Superior temporal gyrus (tissue), 1 donor: ENCODE data around the gene MLX.
A peak's percentile ranks its signal among the peaks of the same experiment; 100 is the strongest.
"Not testable (repeated sequence)": the region's sequence is repeated elsewhere in the genome, so short reads cannot be mapped to it uniquely, and the experiment has no call there.

Source experiments
- DNase-seq: peaks from one replicate; pipeline ENCODE4 v3.0.0-alpha.2; 2016; ENCODE audit errors: extremely low spot score

MLX gene

GRCh38 chr17:42555122-42555622, 11.7 kb upstream of the MLX start:
- no peak for DNase-seq

DNA sequence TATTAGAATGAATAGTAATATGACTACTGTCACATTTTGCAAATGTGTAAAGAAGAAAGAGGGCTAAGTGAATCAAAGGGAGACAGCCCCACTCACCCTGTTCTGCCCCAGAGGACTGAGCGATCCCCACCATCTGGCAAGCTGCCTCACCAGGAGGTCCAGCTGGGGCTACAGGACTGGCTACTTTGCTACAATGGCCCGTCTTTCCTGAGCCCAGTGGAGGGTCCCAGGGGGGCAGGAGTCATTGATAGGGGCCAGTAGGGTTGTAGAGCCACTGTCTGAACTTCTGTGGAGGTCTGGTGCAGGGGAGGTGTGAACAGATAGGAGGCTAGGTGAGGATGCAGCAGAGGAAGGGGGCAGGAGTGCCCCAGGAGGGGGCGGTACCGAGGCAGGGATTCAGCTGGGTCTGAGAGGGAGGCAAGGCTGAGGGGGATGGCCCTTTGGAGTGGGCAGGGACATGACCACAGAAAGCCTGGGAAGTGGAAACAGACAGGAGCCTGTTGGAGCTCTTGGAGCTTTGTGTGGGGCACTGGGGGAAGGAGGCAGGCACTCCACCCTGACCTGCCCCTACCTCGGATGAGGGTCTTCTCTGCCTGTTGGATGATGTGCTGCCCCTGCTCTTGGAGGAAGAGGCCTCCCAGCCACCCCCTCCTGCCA, 10.8 kb upstream of the MLX start:
- not testable (repeated sequence) for DNase-seq

DNA sequence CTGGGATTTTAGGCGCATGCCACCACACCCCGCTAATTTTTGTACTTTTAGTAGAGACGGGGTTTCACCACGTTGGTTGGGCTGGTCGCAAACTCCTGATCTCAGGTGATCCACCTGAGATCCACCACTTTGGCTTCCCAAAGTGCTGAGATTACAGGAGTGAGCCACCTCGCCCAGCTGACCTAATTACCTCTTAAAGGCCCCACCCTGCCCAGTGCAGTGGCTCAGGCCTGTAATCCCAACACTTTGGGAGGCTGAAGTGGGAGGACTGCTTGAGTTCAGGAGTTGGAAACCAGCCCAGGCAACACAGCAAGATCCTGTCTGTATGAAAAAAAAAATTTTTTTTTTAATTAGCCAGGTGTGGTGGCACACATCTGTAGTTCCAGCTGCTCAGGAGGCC, 7.8 kb upstream of the MLX start:
- DNase-seq = no peak

DNA sequence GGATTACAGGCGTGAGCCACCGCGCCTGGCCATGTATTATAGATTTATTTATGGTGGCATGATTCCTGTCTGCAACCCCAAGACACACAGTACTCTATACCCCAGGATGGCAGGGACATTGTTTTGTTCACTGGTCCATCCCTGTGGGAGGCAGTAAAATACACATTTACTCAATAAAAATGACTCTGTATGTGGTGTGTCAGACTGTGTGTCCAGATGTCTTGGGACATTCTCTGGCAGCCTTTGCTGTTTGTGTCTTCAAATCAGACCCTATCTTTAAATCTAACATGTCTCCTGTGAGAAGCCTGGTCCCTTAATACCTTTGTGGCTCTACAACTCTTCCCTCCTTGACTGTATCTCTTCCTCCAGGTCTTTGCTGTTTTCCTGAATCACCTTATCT, 6.7 kb upstream of the MLX start:
- no peak for DNase-seq

GRCh38 chr17:42561897-42562387, 5.0 kb upstream of the MLX start, which contains the start of gene COASY:
Gene COASY (plus strand): TSS chr17:42562148. CDS start chr17:42562623, 475 bp downstream.
- peak; percentile 99 for DNase-seq

DNA sequence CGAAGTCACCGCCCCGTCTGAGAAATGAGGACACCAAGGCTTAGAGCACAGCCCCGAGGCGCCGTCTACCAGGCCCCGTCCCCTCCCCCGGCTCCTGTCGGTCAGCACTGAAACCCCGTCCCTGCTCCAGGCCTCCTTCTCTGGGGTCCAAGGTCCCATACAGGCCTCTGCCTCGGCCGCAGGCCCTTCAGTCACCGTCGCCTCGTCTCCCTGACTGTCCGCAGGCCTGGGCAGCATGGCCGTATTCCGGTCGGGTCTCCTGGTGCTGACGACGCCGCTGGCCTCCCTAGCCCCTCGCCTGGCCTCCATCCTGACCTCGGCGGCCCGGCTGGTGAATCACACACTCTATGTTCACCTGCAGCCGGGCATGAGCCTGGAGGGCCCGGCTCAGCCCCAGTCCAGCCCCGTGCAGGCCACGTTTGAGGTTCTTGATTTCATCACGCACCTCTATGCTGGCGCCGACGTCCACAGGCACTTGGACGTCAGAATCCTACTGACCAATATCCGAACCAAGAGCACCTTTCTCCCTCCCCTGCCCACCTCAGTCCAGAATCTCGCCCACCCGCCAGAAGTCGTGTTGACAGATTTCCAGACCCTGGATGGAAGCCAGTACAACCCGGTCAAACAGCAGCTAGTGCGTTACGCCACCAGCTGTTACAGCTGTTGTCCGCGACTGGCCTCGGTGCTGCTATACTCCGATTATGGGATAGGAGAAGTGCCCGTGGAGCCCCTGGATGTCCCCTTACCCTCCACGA, 4.3 kb upstream of the MLX start:
- DNase-seq = no peak

DNA sequence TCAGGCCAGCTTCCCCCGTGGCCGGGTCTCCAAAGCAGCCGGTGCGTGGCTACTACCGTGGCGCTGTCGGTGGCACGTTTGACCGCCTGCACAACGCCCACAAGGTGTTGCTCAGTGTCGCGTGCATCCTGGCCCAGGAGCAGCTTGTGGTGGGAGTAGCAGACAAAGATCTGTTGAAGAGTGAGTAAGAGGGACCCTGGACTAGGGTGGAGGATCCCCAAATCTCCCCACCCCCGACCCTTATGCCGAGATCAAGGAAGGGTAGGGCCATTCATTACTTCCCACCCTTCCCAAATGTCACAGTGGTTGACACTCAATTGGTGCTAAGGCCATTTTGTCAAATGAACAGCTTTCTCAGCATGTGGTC, 3.8 kb upstream of the MLX start:
- no peak for DNase-seq

- no peak for DNase-seq
These were observed 3.4 kb upstream of the MLX start for GRCh38 chr17:42563543-42563942.

DNA sequence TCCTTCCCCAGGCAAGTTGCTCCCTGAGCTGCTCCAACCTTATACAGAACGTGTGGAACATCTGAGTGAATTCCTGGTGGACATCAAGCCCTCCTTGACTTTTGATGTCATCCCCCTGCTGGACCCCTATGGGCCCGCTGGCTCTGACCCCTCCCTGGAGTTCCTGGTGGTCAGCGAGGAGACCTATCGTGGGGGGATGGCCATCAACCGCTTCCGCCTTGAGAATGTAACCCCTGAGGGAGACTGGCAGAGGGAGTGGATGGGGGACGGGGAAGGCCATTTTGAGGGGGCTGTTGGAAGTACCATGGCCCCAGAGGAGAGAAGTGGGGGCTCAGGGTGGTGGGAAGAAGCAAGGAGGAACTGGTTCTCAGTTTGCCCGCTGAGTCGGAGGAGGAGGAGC, 3.0 kb upstream of the MLX start:
- no peak for DNase-seq

DNA sequence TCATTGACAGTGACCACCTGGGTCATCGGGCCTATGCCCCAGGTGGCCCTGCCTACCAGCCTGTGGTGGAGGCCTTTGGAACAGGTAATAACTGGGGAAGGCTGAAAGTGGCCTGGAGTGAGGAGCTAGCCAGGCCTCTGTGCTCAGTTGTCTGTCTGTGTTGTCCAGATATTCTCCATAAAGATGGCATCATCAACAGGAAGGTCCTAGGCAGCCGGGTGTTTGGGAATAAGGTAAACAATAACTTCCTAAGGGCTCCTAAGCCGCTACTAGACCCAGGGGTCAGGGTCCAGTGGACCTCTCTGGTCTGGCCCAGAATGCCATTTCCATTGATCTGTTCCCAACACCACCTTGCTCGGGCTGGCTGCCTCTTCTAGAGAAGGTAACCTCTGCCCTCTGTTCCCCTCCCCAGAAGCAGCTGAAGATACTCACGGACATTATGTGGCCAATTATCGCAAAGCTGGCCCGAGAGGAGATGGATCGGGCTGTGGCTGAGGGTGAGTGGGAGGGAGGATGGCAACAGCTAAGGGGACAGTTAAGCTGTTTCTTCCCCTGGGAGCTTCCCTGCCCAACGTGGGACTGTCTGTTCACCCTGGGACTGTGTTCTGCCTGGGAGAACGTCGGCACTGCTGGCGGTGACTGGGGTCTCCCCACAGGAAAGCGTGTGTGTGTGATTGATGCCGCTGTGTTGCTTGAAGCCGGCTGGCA, 1.9 kb upstream of the MLX start:
- DNase-seq = no peak

DNA sequence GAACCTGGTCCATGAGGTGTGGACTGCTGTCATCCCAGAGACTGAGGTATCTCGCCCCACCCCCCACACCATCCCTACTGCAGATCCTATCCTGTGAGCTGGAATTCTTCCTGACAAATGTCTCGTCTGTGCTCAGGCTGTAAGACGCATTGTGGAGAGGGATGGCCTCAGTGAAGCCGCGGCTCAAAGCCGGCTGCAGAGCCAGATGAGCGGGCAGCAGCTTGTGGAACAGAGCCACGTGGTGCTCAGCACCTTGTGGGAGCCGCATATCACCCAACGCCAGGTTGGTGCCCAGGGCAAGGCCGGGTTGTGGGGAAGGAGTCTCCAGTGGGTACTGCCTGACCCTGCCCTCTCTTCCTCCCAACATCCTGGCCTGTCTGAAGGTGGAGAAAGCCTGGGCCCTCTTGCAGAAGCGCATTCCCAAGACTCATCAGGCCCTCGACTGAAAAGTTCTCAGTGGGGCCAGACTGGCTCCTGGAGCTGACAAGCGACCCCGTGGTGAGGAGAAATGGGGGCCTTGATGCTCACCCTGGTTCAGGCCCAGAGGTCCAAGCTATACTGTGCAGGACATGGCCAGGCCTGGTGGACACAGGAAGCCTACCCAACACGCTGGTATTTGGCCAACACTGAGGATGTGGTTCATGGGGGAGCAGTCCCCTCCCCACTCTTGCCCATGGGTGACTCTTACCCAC, 1.2 kb upstream of the MLX start:
- no peak for DNase-seq

DNA sequence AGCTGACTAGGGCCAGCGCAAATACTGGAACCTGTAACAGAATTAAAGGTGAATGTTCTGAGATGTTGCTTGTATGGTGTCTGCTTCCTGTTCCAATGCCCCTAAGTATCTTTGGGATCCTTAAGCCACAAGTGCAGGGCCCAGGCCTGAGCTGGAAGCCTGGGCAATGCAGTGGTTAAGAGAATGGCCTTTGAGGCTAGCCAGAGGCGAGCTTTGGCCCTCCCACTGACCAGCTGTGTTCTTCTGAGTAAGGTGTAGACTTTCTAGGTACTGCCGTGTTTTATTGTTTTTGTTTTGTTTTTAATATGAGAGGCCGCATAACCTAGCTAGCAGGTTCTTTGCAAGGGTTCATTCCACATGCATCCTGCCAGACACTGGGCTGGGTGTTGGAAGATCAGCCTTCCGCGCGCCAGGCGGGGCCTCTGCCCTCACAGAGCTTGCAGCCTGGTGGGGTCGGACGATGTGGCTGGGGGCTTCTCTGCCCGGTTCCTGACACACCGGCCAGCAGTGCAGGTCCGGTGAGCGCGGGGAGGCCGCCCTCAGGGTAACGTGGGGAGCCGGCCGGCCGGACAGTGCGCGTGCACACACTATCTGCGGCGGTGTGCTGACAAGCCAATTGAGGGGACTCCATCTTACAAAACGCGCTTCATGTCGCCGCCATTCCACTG, 551 bp upstream of the MLX start:
- DNase-seq = no peak

- DNase-seq = no peak
These were observed 1.6 kb downstream of the MLX start for GRCh38 chr17:42568341-42569111.

GRCh38 chr17:42571435-42572225, 4.7 kb downstream of the MLX start:
- DNase-seq = no peak

- no peak for DNase-seq
These were observed 6.2 kb downstream of the MLX start for GRCh38 chr17:42573095-42573494.

- DNase-seq = no peak
These were observed 7.6 kb downstream of the MLX start for GRCh38 chr17:42574463-42574862.

DNA sequence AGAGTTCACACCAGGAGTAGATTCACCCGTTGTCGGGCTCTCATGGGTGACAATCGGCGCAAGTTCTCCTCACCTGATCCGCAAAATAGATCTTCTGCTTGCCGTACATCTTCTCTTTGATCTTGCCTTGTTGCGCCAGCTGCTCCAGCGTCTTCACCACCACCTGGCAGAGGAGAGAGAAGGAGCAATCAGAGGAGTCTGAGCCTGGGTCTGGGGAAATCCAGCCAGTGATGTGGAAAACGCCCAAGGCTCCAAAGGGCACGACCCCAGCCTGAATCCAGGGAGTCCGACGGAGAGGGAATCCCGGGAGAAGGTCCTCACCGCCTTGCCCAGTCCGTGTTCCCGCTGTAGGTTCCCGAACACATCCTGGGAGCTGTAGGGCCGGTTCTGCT, 10.2 kb downstream of the MLX start:
- DNase-seq = no peak

DNA sequence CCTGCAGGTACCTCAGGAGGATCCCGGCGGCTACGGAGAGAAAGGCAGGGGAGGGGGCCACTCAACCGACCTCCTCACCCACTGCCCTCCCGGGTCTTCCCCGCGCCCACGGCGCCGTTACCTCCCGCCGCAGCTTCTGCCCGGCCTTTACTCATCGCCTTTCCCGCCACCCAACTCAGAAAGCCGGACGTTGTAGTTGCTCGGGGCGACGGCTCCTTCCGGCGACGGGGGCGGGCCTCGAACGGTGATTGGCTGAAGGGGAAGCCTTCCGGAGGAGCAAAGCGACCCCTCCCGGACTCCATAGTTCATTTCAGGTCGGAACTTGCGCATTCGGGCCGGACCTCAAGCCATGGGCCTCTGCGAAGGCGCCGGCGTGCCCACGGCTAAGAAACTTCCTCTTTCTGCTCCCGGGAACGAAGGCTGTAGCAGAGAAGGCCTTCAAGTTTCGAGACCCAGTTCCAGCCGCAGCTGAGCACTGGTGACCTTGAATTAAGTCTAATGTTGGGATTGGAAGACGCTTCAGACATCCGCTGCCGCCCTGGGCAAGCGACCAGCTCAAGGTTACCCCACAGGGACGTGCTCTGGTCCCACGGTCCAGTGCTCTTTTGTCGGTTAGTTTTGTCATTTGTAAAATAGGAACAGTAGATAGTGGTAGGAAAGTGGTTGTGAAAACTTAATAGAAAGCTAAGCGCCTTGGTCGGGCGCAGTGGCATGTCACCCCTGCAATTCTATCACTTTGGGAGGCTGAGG, 10.8 kb downstream of the MLX start, which contains the start of gene PSMC3IP:
Gene PSMC3IP (minus strand): TSS at position 198 of the 750 bp plus-strand sequence. CDS start 43 bp downstream, at position 155.
- DNase-seq = peak; percentile 97
